G401.6 (cell line): ENCODE measurements around the gene NKX1-1.
"Not testable (repeated sequence)": the region's sequence is repeated elsewhere in the genome, so short reads cannot be mapped to it uniquely, and the experiment has no call there.

Experiments
- FAIRE-seq: peaks from 2 replicates; lab custom pipeline; 2012; peaks lifted over from hg19 to GRCh38; lab: Jason Lieb, UNC

Gene NKX1-1

DNA sequence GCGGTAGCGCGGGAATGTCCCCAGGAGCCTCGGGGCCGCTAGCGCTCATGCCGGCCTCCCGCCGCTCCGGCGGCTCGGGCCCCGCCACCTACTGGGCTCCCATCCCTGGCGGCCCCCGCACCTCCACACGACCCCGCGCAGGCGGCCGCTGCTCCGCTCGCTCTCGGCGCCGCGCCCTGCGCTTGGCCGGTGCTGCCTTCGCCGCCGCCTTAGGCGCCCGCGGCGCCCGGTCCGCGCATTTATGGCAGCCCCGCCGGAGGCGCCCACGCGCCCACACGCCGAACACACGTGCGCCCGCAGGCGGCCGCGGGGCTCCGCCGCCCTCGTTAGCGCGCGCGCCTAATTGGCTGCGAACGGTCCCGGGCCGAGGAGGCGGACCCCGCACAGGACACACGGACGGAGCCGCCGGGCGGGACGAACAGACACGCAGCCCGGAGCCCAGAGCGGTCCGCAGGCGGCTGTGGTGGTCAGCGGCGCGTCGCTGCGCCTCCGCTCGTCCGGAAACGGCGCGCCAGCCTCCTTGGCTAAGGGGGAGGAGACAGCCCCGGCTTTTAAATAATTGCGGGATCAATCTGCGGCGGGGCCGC lies at the start of gene NKX1-1:
NKX1-1 (minus strand) TSS at position 49 of the 587 bp plus-strand sequence; CDS start at position 49, 0 bp downstream.
- FAIRE-seq = no peak

DNA sequence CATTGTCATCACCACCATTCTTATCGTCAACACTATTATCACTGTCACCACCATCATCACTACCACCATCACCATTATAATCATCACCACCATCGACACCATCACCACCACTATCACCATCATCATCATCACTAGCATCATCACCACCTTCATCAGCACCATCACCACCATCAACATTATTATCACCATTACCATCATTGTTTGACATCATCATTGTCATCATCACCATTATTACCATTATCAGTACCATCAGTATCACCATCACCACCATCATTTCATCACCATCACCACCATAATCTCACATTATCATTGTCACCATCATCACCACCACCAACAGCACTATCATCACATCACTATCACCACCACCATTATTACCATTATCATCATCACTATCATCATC lies 47.5 kb upstream of the NKX1-1 start:
- FAIRE-seq = no peak

DNA sequence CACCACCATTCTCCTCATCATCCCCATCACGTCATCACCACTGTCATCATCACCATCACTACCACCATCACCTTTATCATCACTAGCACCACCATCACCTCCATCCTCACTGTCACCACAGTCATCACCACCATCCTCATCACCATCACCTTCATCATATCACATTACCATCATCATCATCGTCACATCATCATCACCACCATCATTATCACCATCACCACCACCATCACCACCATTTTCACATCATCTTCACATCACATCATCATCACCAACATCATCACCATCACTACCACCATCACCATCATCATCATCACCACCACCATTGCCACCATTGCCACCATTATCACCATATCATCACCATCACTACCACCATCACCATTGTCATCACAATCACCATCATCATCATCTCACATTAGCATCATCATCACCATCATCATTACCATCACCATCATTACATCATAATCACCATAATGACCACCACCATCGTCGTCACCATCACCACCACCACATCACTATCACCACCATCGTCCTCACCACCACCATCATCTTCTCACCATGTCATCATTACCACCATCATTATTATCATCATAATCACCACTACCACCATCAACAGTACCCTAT lies 46.3 kb upstream of the NKX1-1 start:
- FAIRE-seq = no peak

DNA sequence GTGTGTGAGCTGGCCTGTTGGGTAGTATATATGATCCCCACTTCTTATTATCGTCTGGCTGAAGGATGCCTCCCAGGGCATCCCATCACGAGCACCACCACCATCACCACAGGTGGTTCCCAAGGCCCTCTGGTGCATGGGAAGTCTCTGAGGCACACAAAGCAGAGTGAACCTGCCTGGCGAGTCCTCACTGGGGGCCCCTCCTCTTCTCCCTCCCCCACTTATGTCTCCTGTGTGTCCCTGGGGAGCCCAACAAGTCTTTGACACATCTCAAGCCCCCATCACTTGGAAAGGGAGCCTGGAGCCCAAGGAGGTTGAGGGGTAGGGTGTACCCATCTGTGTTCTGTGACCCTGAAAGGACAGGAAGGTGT lies 45.5 kb upstream of the NKX1-1 start:
- no peak for FAIRE-seq

DNA sequence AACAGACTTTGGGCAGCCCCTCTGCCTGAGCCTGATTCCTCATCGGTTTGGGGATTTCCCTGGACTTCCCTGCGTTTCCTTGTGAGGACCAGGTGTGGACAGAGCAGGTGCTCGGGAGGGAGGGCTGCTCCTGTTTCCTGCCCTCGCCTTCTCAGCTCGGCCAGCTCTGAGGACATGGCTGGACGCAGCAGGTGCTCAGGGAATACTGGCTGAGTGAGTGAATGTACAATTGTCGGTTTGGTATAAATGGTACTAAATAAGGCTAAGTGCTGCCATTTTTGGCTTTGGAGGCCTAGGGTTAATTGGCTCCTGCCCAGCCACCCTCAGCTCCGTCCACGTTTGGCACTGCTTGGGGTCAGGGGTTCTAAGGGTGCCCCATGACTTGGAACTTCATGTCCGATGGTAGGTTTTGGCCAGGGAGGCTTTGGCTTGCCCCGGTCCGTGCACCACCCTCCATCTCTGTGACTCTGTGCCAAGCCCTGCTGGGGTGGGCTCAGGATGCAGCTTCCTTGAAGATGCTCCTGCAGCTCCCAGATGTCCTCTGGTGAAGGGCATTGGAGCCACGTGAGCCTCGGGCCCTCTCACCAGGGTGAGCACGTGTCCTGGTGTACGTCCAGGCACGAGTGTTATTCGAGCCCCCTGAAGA lies 45.0 kb upstream of the NKX1-1 start:
- no peak for FAIRE-seq

DNA sequence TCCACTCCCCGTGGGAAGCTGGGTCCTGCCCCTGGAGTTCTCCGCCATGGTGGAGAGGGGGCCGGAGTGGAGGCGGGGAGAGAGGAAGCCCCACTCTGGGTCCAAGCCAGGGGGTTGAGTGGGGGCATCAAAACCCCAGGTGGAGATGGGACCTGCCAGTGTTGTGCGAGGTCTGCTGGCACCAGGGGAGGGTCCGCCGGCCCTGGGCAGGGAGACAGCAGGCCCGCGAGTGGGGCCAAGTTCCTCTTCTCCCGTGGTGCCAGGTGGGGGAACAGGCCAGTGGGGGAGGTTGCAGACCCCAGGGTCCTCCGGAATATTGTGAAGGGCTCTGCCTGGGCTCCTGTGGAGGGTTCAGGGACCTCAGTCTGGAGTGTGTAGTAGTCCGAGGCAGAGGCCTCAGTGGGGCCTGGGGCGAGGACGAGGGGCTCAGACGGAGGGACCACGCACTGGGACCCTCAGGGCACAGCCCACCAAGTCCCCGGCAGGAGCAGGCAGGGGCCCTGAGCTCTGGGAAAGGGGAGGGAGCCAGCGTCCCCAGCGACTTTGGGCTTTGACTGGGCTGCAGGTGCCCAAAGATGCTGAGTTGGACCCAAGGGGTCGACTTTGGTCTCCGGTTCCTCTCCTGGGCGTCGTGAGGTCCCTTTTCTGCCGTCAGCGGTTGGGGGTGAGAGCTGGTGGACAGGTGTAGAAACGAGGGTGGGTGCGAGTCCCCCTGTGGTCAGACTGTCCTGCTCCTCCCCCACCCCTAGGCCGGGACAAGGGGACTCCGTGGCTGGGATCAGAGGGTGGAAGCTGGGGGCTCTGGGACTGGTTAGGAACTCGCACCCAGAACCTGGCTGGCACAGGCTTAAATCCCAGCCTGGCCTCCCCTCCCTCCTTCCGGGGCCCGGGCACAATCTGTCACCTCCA lies 43.8 kb upstream of the NKX1-1 start:
- no peak for FAIRE-seq

DNA sequence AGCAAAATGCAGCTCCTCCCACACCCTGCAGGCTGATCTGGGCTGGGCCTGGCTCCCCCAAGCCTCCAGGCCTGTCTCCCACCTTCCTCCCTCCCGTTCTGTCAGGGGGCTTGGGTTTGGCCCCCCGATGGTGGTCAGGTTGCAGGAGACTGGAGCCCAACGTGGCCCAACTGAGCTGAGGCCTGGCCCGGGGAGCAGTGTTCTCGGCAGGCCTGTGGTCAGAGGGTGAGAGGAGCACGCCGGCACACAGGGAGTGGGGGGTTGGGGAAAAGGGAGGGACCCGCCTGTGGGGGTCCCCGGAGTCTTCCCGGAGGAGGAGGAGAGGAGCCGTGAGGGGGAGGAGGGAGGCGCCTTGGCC lies 43.2 kb upstream of the NKX1-1 start:
- no peak for FAIRE-seq

DNA sequence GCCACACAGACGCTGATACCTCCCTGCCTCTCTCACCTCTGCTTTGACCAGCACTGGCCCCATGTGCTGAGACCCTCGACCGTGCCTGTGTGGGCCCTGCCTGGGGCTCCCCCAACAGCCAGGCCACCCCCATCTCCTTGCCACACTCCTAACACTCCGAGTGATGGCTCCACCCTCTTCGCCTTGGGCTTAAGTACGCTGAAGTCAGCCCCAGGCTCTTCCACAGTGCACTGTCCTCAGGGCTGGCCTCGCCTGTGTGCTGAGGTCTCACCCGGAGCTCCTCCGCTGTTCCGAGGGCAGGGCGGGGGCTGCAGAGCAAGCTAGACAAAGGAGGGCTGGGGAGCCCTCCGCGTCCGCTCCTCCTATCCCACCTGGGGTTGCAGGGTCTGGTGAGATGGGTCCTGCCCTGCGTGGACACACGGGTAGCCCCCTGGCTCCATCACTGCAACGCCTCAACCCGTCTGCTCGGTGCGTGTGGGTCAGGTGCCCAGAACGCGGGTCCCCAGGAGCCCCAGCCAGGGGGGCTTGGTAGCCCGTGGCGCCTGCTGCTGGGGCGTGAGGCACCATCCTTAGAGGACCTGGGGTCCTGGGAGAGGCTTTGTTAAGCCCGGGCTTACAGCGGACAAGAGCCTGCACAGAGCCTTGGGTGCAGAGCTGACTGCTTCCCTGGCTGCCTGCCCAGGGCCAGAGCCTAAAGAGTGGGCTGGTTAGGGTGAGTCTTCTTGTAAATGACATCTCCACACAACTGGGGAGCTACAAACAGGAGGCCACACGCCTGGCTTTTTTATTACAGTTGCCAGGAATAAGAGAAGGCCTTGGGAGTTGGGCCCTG lies 42.6 kb upstream of the NKX1-1 start:
- FAIRE-seq = no peak

DNA sequence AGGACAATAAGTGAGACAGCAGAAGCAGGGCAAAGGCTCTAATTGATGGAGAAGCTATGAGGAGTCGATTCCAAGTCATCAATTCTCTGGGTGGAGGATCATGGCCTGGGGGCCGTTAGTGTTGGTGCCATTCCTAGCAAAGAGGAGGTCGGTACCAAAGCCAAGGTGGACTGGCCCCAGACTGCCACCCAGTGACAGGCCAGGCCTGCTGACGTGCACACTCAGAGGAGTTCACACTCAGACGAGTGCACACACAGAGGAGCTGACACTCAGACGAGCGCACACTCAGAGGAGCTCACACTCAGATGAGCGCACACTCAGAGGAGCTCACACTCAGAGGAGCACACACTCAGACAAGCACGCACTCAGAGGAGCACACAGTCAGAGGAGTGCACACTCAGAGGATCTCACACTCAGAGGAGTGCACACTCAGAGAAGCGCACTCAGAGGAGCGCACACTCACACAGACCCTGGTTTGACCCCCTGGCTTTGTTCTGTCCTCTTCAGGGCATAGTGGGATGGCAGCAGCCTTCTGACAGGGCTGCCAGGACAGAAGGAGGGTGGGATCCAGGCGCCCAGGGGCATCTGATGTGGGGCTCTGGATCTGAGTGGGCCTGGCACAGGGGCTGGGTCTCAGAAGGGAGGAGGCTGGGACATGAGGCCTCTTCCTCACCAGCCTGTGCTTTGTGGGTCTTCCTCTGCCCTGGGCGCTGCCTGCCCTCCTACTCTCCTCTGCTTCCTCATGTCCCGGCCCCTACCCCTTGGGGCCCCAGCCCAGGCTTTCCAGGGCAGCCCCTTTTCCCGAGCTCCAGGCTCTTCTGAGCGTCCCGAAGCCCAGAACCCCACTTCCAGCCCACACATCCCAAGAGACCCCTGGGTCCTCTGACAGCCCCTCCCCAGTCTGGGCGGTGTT lies 41.7 kb upstream of the NKX1-1 start:
- no peak for FAIRE-seq

DNA sequence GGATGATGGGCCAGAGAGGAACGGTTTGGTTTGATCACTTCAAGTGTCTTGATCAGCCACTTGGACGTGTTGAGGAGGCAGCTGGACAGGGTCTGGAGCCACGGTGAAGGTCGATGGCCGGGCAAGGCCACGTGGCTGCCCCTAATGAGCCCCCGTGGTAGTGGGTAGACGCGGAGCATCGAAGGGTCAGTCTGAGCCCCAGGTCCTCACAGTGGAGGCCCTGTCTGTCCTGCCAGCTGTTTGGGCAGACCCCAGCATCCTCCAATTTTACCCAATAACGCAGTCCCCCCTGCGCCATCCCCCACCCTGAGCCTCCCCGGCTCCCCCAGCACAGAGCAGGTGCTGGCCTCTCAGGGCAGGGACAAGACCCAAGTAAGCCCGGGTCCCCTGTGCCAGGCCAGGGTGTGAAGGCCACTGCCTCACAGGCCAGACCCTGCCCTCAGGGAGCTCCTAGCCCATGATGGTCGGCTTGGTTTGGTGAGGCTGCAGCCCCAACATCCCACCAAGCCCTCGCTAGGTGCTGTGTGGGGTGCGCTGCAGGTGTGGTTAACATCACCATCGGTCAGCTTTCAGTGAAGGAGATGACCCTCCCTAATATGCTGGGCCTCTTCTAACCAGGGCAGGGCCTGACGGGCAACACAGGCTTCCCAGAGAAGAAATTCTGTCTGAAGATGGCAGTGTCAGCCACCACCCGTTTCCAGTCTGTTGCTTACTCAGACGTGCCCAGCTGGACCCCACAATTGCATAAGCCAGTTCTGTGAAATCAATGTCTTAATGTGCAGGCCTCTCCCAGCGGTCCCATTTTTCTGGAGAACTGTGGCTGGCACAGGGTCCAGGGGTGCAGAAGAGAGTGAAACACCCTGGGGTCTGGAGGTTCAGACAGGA lies 40.5 kb upstream of the NKX1-1 start:
- no peak for FAIRE-seq

DNA sequence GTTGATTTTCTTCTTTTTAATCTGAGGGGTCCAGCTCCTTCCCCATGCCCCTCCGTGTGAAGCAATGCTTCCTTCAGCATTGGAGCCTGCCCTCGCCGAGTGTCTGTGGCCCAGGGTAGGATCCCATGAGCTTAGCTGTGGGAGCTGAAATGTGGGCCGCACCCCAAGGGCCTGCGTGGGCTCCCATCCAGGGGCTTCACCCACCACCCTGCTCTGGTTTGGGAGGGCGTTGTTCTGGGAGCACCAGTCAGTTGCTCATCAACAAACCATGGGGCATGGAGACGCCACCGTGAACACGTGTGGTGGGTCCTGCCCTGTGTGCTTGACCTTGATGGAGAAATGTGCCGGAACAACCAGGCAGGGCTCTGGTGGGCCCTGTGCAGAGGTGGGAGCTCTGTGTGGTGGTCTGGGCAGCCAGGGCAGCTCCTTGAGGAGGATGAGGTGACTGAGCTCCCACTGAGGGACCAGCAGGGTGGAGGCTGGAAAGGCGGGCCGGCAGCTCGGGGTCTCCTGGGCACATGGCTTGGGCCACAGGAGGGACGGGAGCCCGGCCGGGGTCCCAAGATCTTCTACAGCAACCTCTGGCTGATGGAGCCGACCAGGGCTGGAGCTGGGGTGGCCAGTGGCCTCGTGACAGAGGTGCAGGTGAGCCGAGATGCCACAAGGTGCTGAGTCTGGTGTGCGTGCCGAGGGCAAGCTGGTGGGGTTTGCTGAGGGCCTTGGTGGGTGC lies 39.6 kb upstream of the NKX1-1 start:
- no peak for FAIRE-seq

DNA sequence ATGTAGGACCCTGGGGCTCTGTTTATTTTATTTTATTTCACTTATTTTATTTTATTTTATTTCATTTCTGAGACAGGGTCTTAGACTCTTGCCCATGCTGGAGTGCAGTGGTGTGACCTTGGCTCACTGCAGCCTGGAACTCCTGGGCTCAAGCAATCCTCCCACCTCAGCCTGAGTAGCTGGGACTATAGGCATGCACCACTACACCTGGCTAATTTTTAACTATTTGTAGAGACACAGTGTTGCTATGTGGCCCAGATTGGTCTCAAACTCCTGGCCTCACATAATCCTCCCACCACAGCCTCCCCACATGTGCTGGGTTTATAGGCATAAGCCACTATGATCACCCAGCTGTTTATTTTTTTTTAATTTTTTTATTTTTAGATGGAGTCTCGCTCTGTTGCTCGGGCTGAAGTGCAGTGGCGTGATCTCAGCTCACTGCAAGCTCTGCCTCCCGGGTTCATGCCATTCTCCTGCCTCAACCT lies 37.5 kb upstream of the NKX1-1 start:
- FAIRE-seq = not testable (repeated sequence)

DNA sequence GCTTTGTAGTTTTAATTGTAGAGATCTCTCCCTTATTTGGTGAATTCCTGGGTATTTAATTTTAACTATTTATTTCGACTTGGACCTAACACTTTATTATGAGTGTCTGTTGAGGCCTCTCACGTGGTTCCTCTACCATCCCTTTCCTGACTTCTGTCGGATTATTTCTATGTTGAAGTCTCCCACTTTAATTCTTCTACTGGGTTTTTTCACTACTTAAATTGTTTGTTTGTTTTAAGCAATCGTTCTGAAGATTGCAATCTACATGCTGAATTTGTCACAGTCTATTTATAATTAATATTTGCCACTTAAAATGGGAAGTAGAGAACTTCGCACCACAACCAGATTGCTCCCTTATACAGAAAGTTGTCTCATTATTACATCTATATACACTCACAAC lies 20.8 kb upstream of the NKX1-1 start:
- no peak for FAIRE-seq

DNA sequence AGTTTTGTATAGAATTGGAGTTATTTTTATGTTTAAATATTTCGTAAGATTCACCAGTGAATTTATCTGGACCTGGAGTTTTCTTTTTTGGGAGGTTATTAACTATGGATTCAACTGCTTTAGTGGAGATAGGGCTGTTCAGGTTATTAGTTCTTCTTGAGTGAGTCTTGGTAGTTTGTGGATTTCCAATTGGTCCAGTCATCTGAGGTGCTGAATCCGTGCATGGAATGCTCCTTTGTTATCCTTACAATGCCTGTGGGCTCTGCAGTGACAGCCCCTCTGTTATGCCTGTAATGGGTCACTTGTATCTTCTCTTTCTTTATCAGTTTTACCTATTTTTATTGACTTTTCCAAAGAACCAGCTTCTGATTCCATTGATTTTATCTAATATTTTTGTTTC lies 15.4 kb upstream of the NKX1-1 start:
- no peak for FAIRE-seq

DNA sequence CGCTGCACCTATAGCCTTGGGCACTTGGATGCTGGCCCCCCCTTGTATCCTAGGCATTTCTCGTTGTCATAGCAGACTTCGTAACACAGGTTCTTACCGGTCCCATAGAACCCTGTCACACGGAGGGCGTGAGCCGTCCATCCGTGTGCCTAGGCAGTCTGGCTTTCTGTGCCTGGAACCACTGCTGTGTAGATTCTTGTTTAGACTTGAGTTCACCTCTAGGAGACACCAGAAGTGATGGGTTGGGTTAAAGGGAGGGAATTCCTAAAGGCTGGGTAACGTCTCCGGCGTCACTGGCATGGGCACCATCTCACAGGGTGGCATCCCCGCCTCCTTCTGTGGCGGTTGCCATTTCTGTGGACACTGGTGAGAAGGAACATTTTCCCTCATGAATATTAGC lies 13.5 kb upstream of the NKX1-1 start:
- no peak for FAIRE-seq

DNA sequence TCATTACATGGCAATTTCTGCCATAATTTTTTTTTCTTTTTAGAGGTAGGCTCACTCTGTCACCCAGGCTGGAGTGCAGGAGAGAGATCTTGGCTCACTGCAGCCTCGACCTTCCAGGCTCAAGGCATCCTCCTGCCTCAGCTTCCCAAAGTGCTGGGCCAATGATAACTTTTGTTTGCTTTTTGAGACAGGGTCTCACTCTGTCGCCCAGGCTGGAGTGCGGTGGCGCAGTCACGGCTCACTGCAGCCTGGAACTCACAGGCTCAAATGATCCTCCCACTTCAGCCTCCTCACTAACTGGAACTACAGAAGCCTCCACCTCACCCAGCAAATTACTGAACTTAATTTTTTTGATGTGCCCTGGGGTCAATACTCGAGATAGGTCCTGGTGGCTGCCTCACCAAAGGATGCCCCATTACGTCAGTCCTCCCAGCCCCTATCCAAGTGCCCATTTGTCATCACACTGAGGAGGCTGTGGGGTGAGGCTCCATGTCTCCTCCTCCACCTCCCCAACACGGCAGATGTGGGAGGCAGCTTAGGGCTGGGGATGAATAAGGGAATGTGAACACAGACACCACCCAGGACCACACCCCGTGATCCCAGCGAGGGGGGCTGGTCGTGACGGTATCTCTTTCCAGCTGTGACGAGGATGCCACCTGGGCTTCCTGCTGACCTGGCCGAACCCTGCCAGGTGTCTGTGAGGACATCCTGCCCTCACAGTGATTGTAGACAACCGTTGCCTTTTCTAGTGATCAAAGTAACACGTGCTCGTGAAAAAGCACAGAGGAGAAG lies 12.4 kb upstream of the NKX1-1 start:
- no peak for FAIRE-seq

DNA sequence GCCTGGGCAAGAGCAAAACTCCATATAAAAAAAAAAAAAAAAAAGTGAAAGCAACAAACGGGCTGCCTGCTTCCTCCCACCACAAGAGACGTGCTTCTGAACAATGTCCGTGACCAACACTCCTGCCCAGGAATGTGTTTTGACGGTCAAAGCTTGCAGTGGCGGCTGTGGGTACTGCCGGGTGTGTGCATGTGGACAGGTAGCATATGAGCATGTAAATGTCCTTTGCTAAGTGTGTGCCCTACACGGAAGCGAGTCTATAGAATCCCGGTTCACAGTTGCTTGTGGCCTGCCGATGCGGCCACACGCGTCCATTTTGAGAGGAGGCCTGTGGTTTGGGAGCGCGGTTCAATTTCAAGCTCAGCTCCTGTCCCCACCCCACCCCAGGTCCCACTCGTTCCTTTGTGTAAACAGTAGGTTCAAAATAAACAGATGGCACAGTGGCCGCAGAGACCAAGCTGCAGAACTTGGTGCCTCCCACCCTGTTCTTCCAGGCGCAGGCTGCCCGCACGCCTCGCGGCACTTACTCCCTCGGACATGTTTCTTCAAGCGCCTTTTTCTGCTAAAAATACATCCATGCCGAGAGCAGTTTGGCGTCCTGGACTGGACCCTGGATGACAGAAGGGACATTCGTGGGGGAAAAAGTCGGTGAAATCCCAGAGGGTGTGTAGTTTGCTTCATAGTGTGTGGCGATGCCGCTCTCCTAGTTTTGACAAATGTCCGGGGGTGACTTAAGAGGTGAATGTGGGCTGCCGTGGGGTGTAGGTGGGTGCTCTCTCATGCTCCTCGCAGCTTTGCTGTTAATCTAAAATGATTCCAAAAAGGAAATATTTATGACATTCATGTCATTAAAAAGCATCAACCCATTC lies 11.5 kb upstream of the NKX1-1 start:
- FAIRE-seq = no peak

DNA sequence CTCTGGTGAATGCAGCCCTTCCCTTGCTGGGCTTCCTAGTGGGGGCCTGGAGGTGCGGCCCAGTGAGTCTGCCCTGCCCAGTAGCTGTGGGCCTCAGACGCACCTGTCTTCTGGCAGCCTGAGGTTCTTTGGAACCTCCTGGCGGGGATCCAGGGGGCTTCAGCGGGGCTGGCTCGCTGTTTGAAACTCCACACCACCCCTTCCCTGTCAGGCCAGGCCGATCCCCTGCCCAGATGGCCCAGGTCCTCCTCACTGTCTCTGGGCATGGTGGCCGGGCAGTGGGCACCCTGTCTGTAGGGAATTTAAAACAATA lies 10.7 kb upstream of the NKX1-1 start:
- no peak for FAIRE-seq
